SJCRH30 (cell line): Measurements from ENCODE around the gene GPC6. TPM values are rescaled to one million over a fixed set of nuclear protein-coding genes. Genes with fewer than 3 reads are reported as not detected.
"Not testable (repeated sequence)": the region's sequence is repeated elsewhere in the genome, so short reads cannot be mapped to it uniquely, and the experiment has no call there.

Source experiments
- DNase-seq, 2 experiments: peaks; one replicate each; pipeline ENCODE4 v3.0.0-alpha.2; 2015 to 2020
- H3K27ac ChIP-seq: fragments of 250-450 bp; sonication (Bioruptor Pico); 2 replicates; pipeline ENCODE4 v1.5.1; 2020; ENCODE audit warnings: mild to moderate bottlenecking, moderate library complexity
- H3K27me3 ChIP-seq: fragments of 250-450 bp; sonication (Bioruptor Pico); 2 replicates; pipeline ENCODE4 v1.5.1; 2020; ENCODE audit warnings: mild to moderate bottlenecking, moderate library complexity
- H3K36me3 ChIP-seq: fragments of 250-450 bp; sonication (Bioruptor Pico); 2 replicates; pipeline ENCODE4 v1.5.1; 2020; ENCODE audit warnings: mild to moderate bottlenecking, moderate library complexity
- H3K4me1 ChIP-seq: fragments of 250-450 bp; sonication (Bioruptor Pico); 2 replicates; pipeline ENCODE4 v1.5.1; 2020; ENCODE audit warnings: mild to moderate bottlenecking, moderate library complexity
- H3K4me3 ChIP-seq: fragments of 250-450 bp; sonication (Bioruptor Pico); 2 replicates; pipeline ENCODE4 v1.5.1; 2020; ENCODE audit warnings: mild to moderate bottlenecking, moderate library complexity
- H3K9me3 ChIP-seq: fragments of 250-450 bp; sonication (Bioruptor Pico); replicated peaks from 2 replicates; pipeline ENCODE4 v1.5.1; 2020; ENCODE audit warnings: mild to moderate bottlenecking, moderate library complexity
- total RNA-seq: library from RNA; depleted of rRNA; stranded (reverse); fragments of >200 nt; shearing (Covaris generic); gene quantifications from 2 replicates; pipeline ENCODE4 v1.2.3, GENCODE V29; 2014

The GPC6 gene
- total RNA-seq, 1 experiment from 2014 or later: 21.1 TPM

- H3K27me3 ChIP-seq: no peaks in the 10 kb centered on the region
- no peaks in the 10 kb centered on the region; the same call in 1 of the 2 replicates for H3K4me1 ChIP-seq
- no peak overlapping the region for H3K4me3 ChIP-seq
- no peak for DNase-seq
- no peak overlapping the region for H3K27ac ChIP-seq
- no peaks in the 10 kb centered on the region for H3K9me3 ChIP-seq
- no peaks in the 10 kb centered on the region for H3K36me3 ChIP-seq
Measured at GRCh38 chr13:94205896-94206295, 979.3 kb downstream of the GPC6 start.

- Histone ChIP-seq H3K4me1 (no peaks in the 10 kb centered on the region; the same call in 1 of the 2 replicates), H3K27ac (no peak overlapping the region), H3K4me3 (no peak overlapping the region), H3K27me3 (no peaks in the 10 kb centered on the region), H3K36me3 (no peaks in the 10 kb centered on the region), H3K9me3 (no peaks in the 10 kb centered on the region)
- no peak for DNase-seq
Measured at GRCh38 chr13:94209117-94209516, 982.5 kb downstream of the GPC6 start.

GRCh38 chr13:94209913-94210312 is 983.3 kb downstream of the GPC6 start:
- H3K4me1 ChIP-seq, H3K27me3 ChIP-seq, H3K4me3 ChIP-seq, H3K27ac ChIP-seq, DNase-seq, H3K9me3 ChIP-seq, H3K36me3 ChIP-seq: not testable (repeated sequence)

GRCh38 chr13:94210816-94211215 is 984.2 kb downstream of the GPC6 start:
- H3K9me3 ChIP-seq: no peaks in the 10 kb centered on the region
- no peak overlapping the region for H3K27ac ChIP-seq
- no peaks in the 10 kb centered on the region for H3K27me3 ChIP-seq
- H3K36me3 ChIP-seq: no peaks in the 10 kb centered on the region
- no peak overlapping the region for H3K4me3 ChIP-seq
- no peaks in the 10 kb centered on the region for H3K4me1 ChIP-seq
- no peak for DNase-seq

GRCh38 chr13:94212196-94212595 is 985.6 kb downstream of the GPC6 start:
- Histone ChIP-seq H3K27me3 (no peaks in the 10 kb centered on the region), H3K4me3 (no peak overlapping the region), H3K9me3 (no peaks in the 10 kb centered on the region), H3K27ac (no peak overlapping the region), H3K4me1 (no peaks in the 10 kb centered on the region), H3K36me3 (no peaks in the 10 kb centered on the region)
- DNase-seq: no peak

GRCh38 chr13:94214121-94214520 is 987.5 kb downstream of the GPC6 start:
- H3K9me3 ChIP-seq: no peaks in the 10 kb centered on the region
- H3K4me3 ChIP-seq: no peak overlapping the region
- H3K4me1 ChIP-seq: no peaks in the 10 kb centered on the region
- H3K27ac ChIP-seq: no peak overlapping the region
- no peak for DNase-seq
- no peaks in the 10 kb centered on the region for H3K36me3 ChIP-seq
- no peaks in the 10 kb centered on the region for H3K27me3 ChIP-seq

- no peak for DNase-seq
- H3K4me1 ChIP-seq: no peaks in the 10 kb centered on the region
- no peak overlapping the region for H3K4me3 ChIP-seq
- no peaks in the 10 kb centered on the region for H3K9me3 ChIP-seq
- H3K27me3 ChIP-seq: no peaks in the 10 kb centered on the region
- H3K27ac ChIP-seq: no peak overlapping the region
- H3K36me3 ChIP-seq: no peaks in the 10 kb centered on the region
Measured at GRCh38 chr13:94214975-94215374, 988.4 kb downstream of the GPC6 start.

GRCh38 chr13:94216476-94216875 is 989.9 kb downstream of the GPC6 start:
- Histone ChIP-seq H3K36me3 (no peaks in the 10 kb centered on the region), H3K27me3 (no peaks in the 10 kb centered on the region), H3K27ac (no peak overlapping the region), H3K4me3 (no peak overlapping the region), H3K9me3 (no peaks in the 10 kb centered on the region), H3K4me1 (no peaks in the 10 kb centered on the region)
- DNase-seq: no peak

- no peak for DNase-seq
Measured at GRCh38 chr13:94217370-94217769, 990.8 kb downstream of the GPC6 start.

GRCh38 chr13:94218537-94218936 is 991.9 kb downstream of the GPC6 start:
- H3K9me3 ChIP-seq: no peaks in the 10 kb centered on the region
- H3K27me3 ChIP-seq: no peaks in the 10 kb centered on the region
- H3K4me1 ChIP-seq: no peaks in the 10 kb centered on the region
- no peak for DNase-seq
- no peaks in the 10 kb centered on the region for H3K36me3 ChIP-seq
- H3K27ac ChIP-seq: no peak overlapping the region
- H3K4me3 ChIP-seq: no peak overlapping the region

More at GRCh38 chr13:94217370-94217769, 990.8 kb downstream of the GPC6 start:
- Histone ChIP-seq H3K4me3 (no peak overlapping the region), H3K4me1 (no peaks in the 10 kb centered on the region), H3K36me3 (no peaks in the 10 kb centered on the region), H3K9me3 (no peaks in the 10 kb centered on the region), H3K27me3 (no peaks in the 10 kb centered on the region), H3K27ac (no peak overlapping the region)

- H3K9me3 ChIP-seq: no peaks in the 10 kb centered on the region
- H3K4me3 ChIP-seq: no peak overlapping the region
- H3K4me1 ChIP-seq: no peaks in the 10 kb centered on the region
- no peak overlapping the region for H3K27ac ChIP-seq
- no peaks in the 10 kb centered on the region for H3K36me3 ChIP-seq
- DNase-seq: no peak
- no peaks in the 10 kb centered on the region for H3K27me3 ChIP-seq
Measured at GRCh38 chr13:94218951-94219350, 992.3 kb downstream of the GPC6 start.

- no peaks in the 10 kb centered on the region for H3K36me3 ChIP-seq
- no peaks in the 10 kb centered on the region for H3K4me1 ChIP-seq
- no peak overlapping the region for H3K4me3 ChIP-seq
- no peak for DNase-seq
- no peaks in the 10 kb centered on the region for H3K27me3 ChIP-seq
- H3K27ac ChIP-seq: no peak overlapping the region
- no peaks in the 10 kb centered on the region for H3K9me3 ChIP-seq
Measured at GRCh38 chr13:94224670-94225069, 998.1 kb downstream of the GPC6 start.

- no peaks in the 10 kb centered on the region for H3K4me1 ChIP-seq
- H3K9me3 ChIP-seq: no peaks in the 10 kb centered on the region
- no peaks in the 10 kb centered on the region for H3K27me3 ChIP-seq
- no peak overlapping the region for H3K27ac ChIP-seq
- no peak for DNase-seq
- H3K4me3 ChIP-seq: no peak overlapping the region
- no peaks in the 10 kb centered on the region for H3K36me3 ChIP-seq
Measured at GRCh38 chr13:94227255-94227879, 1000.8 kb downstream of the GPC6 start.

GRCh38 chr13:94228763-94229162 is 1002.2 kb downstream of the GPC6 start:
- no peaks in the 10 kb centered on the region for H3K36me3 ChIP-seq
- no peaks in the 10 kb centered on the region for H3K27me3 ChIP-seq
- H3K9me3 ChIP-seq: no peaks in the 10 kb centered on the region
- H3K4me3 ChIP-seq: no peak overlapping the region
- H3K4me1 ChIP-seq: peaks cover 8% of the 10 kb centered on the region
- H3K27ac ChIP-seq: no peak overlapping the region
- DNase-seq: no peak

GRCh38 chr13:94232161-94232950 is 1005.7 kb downstream of the GPC6 start:
- Histone ChIP-seq H3K27ac (no peak overlapping the region), H3K36me3 (no peaks in the 10 kb centered on the region), H3K4me3 (no peak overlapping the region), H3K9me3 (no peaks in the 10 kb centered on the region), H3K27me3 (no peaks in the 10 kb centered on the region), H3K4me1 (peaks cover 11% of the 10 kb centered on the region)
- DNase-seq: no peak

GRCh38 chr13:94232956-94233355 is 1006.3 kb downstream of the GPC6 start:
- Histone ChIP-seq H3K4me1 (peaks cover 11% of the 10 kb centered on the region), H3K4me3 (no peak overlapping the region), H3K36me3 (no peaks in the 10 kb centered on the region), H3K27me3 (no peaks in the 10 kb centered on the region), H3K27ac (peak overlapping the region; percentile 14; the same call in 1 of the 2 replicates), H3K9me3 (no peaks in the 10 kb centered on the region)
- DNase-seq: no peak
